ENCODE results near the gene ARPIN.

GRCh38 chr15:89907289-89907688, 5.5 kb downstream of the ARPIN start:
- TF ChIP-seq CTCF (conservative IDR thresholded peaks at IDR 0.05; ENCODE audit: low read length) (no peak), EZH2phosphoT487 (IDR thresholded peaks at IDR 0.05; ENCODE audit: borderline replicate concordance, low read depth, low read length) (no peak)

Measured in OCI-LY7 (cell line).